HG02870 (cell line): ENCODE data around the gene UPF1.
"Not testable (repeated sequence)": the region's sequence is repeated elsewhere in the genome, so short reads cannot be mapped to it uniquely, and the experiment has no call there.

ENCODE experiments used
- ATAC-seq: cut with Tn5 transposase; IDR thresholded peaks from one replicate; pipeline ENCODE4 v1.9.1; 2021; ENCODE audit warnings: mild to moderate bottlenecking, moderate library complexity; ENCODE audit not compliant: unreplicated experiment

UPF1 gene

GRCh38 chr19:18910801-18911436, 79.2 kb downstream of the UPF1 start:
- no peak for ATAC-seq

DNA sequence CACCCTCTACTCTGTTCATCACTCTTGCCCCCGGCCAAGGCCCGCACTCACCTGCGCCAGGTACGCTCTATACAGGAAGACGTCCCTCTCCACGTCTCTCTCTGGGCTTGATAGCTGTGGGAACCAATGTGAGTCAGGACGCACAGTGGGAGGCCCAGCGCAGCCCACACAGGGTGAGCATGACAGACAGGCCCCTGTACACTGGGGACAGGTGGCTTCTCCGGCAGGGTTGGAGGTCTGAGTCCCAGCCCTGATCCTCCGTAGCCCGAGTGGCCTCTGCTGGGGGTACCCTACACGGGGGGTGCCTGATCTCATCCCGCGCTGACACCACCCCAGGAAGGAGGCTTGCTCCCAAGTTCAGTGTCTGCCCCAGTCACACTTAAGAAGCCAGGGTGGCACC, 81.2 kb downstream of the UPF1 start:
- no peak for ATAC-seq

- no peak for ATAC-seq
These were observed 81.7 kb downstream of the UPF1 start for GRCh38 chr19:18913466-18913865.

GRCh38 chr19:18915639-18916038, 83.9 kb downstream of the UPF1 start:
- ATAC-seq = no peak

DNA sequence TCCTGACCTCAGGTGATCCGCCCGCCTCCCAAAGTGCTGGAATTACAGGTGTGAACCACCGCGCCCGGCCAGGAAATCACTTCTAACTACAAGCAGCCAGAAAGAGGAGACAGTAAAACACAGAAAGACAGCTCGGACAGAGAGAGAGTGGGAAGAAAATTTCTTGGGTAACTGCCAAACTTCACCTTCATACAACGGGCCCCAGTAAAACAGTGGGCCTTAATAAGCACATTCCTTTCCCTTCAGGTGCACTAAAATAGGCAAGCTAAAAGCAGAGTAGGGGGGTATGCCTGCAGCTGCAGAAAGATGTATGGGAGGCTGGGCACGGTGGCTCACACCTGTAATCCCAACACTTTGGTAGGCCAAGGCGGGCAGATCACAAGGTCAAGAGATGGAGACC, 85.8 kb downstream of the UPF1 start:
- ATAC-seq = not testable (repeated sequence)
